Prostate gland (tissue), 2 donors: ENCODE measurements around the gene LUC7L. TPM values are rescaled to one million over a fixed set of nuclear protein-coding genes. Genes with fewer than 3 reads are reported as not detected.

Experiments
- DNase-seq: peaks from one replicate; pipeline ENCODE4 v3.0.0-alpha.2; 2019; ENCODE audit warnings: low spot score
- H3K27ac ChIP-seq, 2 donors: fragments of 200-600 bp; sonication (generic); 2 replicates each; pipeline ENCODE4 v1.5.1; 2017 to 2019
- H3K27me3 ChIP-seq: fragments of 200-600 bp; sonication (generic); replicated peaks from 2 replicates; pipeline ENCODE4 v1.5.1; 2019; ENCODE audit not compliant: insufficient read depth
- H3K36me3 ChIP-seq, 2 donors: fragments of 200-600 bp; sonication (generic); 1 replicate in 1 of 2; 2 replicates in 1 of 2; pipeline versions ENCODE4 v1.5.1 to v1.8.1; 2017 to 2019
- H3K4me1 ChIP-seq: fragments of 200-600 bp; sonication (generic); replicated peaks from 2 replicates; pipeline ENCODE4 v1.5.1; 2019
- H3K4me3 ChIP-seq, 2 donors: fragments of 200-600 bp; sonication (generic); 2 replicates each; pipeline ENCODE4 v1.5.1; 2017 to 2019
- H3K9me3 ChIP-seq: fragments of 200-600 bp; sonication (generic); 2 replicates; pipeline ENCODE4 v1.5.1; 2017
- CTCF ChIP-seq, 4 experiments: fragments of 200-600 bp in 2 of 4; fragments of 450-650 bp in 2 of 4; sonication (generic) in 2 of 4; IDR thresholded peaks; 1 replicate in 3 of 4; 2 replicates in 1 of 4; pipeline ENCODE4 v1.5.1; 2016 to 2019; ENCODE audit warnings: antibody characterized with exemption in 4 of 4, mild to moderate bottlenecking in 2 of 4, moderate library complexity in 2 of 4
- POLR2A ChIP-seq: fragments of 450-650 bp; IDR thresholded peaks from one replicate; pipeline ENCODE4 v1.6.1; 2016; ENCODE audit warnings: antibody characterized with exemption, mild to moderate bottlenecking
- POLR2AphosphoS5 ChIP-seq: sonication (generic); formaldehyde crosslinking; IDR thresholded peaks from one replicate; pipeline ENCODE4 v1.6.1; 2017; ENCODE audit warnings: antibody characterized with exemption
- WGBS: methylation state at CpG from one replicate; pipeline ENCODE4 v1.1.5; 2018; 5-methylcytosine and 5-hydroxymethylcytosine counted together
- intact Hi-C: fragments of 100-400 bp; cut with DNase I; formaldehyde crosslinking; loops from one replicate; pipeline ENCODE4 v1.14.2; 2022
- total RNA-seq, 2 donors: library from RNA; depleted of rRNA; stranded (reverse); fragments of >200 nt; gene quantifications; one replicate each; pipeline ENCODE4 v1.1.0, GENCODE V29; 2016

Gene LUC7L
- total RNA-seq, 2 donors from 2014 or later: 55.1 to 108 TPM

- Histone ChIP-seq H3K4me1 (no peaks in the 10 kb centered on the region), H3K27ac (no peak overlapping the region), H3K27me3 (no peaks in the 10 kb centered on the region), H3K36me3 (no peaks in the 10 kb centered on the region), H3K9me3 (no peaks in the 10 kb centered on the region), H3K4me3 (no peak overlapping the region)
- WGBS: 90% methylated on average over 12 of the region's 12 CpGs
- intact Hi-C loops: no loop called here
- TF ChIP-seq POLR2AphosphoS5: no peak
- TF ChIP-seq CTCF (IDR thresholded peaks at IDR 0.05): no peak
- TF ChIP-seq POLR2A: no peak
- DNase-seq: no peak
These were observed 17.8 kb upstream of the LUC7L start for GRCh38 chr16:247027-247426.

GRCh38 chr16:245105-245504, 15.9 kb upstream of the LUC7L start:
- Histone ChIP-seq H3K4me1 (no peaks in the 10 kb centered on the region), H3K27ac (no peak overlapping the region), H3K9me3 (no peaks in the 10 kb centered on the region), H3K27me3 (no peaks in the 10 kb centered on the region), H3K4me3 (no peak overlapping the region), H3K36me3 (no peaks in the 10 kb centered on the region)
- no peak for DNase-seq
- TF ChIP-seq POLR2AphosphoS5 (no peak), POLR2A (no peak)
- intact Hi-C loops: no loop called here
- WGBS: 94% methylated on average over 9 of the region's 9 CpGs

GRCh38 chr16:243348-243747, 14.1 kb upstream of the LUC7L start:
- Histone ChIP-seq H3K27me3 (no peaks in the 10 kb centered on the region), H3K9me3 (no peaks in the 10 kb centered on the region), H3K4me1 (no peaks in the 10 kb centered on the region), H3K4me3 (no peak overlapping the region), H3K27ac (no peak overlapping the region), H3K36me3 (no peaks in the 10 kb centered on the region)
- intact Hi-C loops: no loop called here
- no peak for DNase-seq
- no peak for TF ChIP-seq CTCF (IDR thresholded peaks at IDR 0.05)
- no peak for TF ChIP-seq POLR2AphosphoS5
- TF ChIP-seq POLR2A: no peak
- WGBS: 57% methylated on average over 4 of the region's 4 CpGs

- Histone ChIP-seq H3K9me3 (no peaks in the 10 kb centered on the region), H3K4me3 (no peak overlapping the region), H3K27me3 (no peaks in the 10 kb centered on the region), H3K36me3 (no peaks in the 10 kb centered on the region), H3K4me1 (no peaks in the 10 kb centered on the region), H3K27ac (no peak overlapping the region)
- intact Hi-C loops: no loop called here
- no peak for DNase-seq
- 94% methylated on average over 10 of the region's 10 CpGs for WGBS
- TF ChIP-seq CTCF (IDR thresholded peaks at IDR 0.05): no peak
These were observed 13.0 kb upstream of the LUC7L start for GRCh38 chr16:242281-242680.

GRCh38 chr16:240559-240958, 11.3 kb upstream of the LUC7L start:
- no peak for DNase-seq
- 96% methylated on average over 8 of the region's 8 CpGs for WGBS
- Histone ChIP-seq H3K27ac (no peak overlapping the region), H3K36me3 (no peaks in the 10 kb centered on the region), H3K4me1 (no peaks in the 10 kb centered on the region), H3K4me3 (no peak overlapping the region), H3K27me3 (no peaks in the 10 kb centered on the region), H3K9me3 (no peaks in the 10 kb centered on the region)
- intact Hi-C loops: no loop called here
- TF ChIP-seq CTCF (IDR thresholded peaks at IDR 0.05): no peak

GRCh38 chr16:239948-240277, 10.7 kb upstream of the LUC7L start:
- Histone ChIP-seq H3K27ac (no peak overlapping the region), H3K36me3 (no peaks in the 10 kb centered on the region), H3K27me3 (no peaks in the 10 kb centered on the region), H3K9me3 (no peaks in the 10 kb centered on the region), H3K4me1 (no peaks in the 10 kb centered on the region), H3K4me3 (no peak overlapping the region)
- no peak for TF ChIP-seq POLR2AphosphoS5
- DNase-seq: no peak
- WGBS: 62% methylated on average over 3 of the region's 3 CpGs
- intact Hi-C loops: no loop called here
